ENCODE results near the gene EXTL1.
"Not testable (repeated sequence)": the region's sequence is repeated elsewhere in the genome, so short reads cannot be mapped to it uniquely, and the experiment has no call there.

Gene EXTL1, protein sequence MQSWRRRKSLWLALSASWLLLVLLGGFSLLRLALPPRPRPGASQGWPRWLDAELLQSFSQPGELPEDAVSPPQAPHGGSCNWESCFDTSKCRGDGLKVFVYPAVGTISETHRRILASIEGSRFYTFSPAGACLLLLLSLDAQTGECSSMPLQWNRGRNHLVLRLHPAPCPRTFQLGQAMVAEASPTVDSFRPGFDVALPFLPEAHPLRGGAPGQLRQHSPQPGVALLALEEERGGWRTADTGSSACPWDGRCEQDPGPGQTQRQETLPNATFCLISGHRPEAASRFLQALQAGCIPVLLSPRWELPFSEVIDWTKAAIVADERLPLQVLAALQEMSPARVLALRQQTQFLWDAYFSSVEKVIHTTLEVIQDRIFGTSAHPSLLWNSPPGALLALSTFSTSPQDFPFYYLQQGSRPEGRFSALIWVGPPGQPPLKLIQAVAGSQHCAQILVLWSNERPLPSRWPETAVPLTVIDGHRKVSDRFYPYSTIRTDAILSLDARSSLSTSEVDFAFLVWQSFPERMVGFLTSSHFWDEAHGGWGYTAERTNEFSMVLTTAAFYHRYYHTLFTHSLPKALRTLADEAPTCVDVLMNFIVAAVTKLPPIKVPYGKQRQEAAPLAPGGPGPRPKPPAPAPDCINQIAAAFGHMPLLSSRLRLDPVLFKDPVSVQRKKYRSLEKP

DNA sequence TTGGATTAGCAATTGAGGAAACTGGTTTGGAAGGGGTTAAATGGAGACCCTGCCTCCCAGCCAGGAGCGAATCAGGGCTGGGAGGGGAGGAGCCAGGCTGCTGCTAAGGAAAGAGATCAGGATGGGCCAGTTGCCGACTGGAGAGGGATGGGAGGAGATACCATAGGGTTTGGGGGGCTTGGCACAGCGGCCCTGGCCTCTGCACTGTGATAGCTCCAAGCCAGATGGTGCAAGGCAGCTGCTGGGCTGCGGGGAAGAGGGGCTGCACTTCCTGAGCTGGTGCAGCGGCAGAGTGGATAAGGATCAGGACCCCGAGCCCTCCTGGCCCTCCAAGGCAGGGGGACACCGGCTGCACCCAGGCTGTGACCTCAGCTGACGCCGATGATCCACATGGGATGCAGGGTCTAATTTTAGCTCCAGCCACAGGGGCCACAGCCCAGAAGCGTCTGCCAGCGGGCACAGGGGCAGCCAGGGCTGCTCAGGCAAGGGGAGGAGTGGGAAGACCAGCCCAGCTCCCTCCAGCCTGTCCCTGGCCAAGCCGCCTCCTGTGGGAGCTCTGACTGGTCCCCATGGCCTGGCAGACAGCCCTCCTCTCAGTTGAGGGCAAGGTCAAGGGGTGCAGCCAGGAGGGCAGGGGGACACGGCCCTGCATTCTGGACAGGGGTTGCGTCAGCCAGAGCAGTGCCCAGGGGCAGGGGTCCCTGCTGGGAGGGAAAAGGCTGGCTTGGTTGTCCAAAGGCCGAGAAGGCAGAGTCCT lies at the start of gene EXTL1:
Gene EXTL1, plus strand, starts transcription at position 129 of the 757 bp plus-strand sequence. CDS start 872 bp downstream, outside the sequence.
- no peak for DNase-seq

GRCh38 chr1:25971811-25972180 lies 49.8 kb upstream of the EXTL1 start:
- DNase-seq = no peak

- no peak for DNase-seq
These were observed 47.8 kb upstream of the EXTL1 start for GRCh38 chr1:25973610-25974321.

DNA sequence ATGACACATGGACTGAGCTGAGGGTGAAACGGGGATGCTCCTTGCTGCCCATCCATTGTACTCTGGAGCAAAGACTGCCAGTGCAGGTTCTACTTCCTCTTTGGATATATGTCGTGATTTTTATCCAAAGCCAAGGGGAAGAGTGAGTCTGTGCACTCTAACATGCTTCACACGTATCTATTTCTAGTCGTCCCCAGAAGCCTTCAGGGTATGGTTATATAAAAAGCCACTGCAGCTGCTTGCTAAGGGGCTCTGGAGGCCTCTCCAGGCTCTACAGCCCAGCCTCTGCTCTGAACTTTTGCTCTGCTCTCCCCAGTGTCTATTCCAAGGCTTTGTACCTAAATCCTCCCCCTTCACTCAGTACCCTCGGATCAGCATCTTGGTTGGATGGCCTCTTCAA lies 43.8 kb upstream of the EXTL1 start:
- DNase-seq = no peak

GRCh38 chr1:25978403-25978802 lies 43.2 kb upstream of the EXTL1 start:
- no peak for DNase-seq

- no peak for DNase-seq
These were observed 42.4 kb upstream of the EXTL1 start for GRCh38 chr1:25979210-25979609.

DNA sequence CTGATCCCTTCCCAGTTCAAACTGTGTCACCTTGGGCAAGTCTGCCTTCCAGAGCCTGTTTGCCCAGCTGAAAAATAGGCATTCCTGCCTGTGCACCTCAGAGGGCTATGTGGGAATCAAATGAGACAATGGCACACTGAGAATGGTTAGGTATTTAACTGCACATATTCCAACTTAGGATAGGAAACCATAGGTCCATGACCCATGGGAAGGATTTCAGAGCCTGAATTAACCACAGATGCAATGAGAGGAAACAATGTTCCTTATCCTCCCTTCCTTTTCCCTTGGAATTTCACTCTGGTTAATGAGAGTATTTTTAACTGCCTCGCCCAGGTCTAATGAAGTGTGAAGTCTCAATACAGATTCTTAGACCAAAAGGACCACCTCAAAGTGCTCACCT lies 36.4 kb upstream of the EXTL1 start:
- DNase-seq = no peak

GRCh38 chr1:25985670-25986069 lies 35.9 kb upstream of the EXTL1 start:
- DNase-seq = no peak

- DNase-seq = not testable (repeated sequence)
These were observed 34.8 kb upstream of the EXTL1 start for GRCh38 chr1:25986773-25987172.

- DNase-seq = no peak
These were observed 33.6 kb upstream of the EXTL1 start for GRCh38 chr1:25987951-25988350.

GRCh38 chr1:25989440-25990234 lies 31.9 kb upstream of the EXTL1 start:
- DNase-seq = no peak

- no peak for DNase-seq
These were observed 31.3 kb upstream of the EXTL1 start for GRCh38 chr1:25990251-25990650.

GRCh38 chr1:25990702-25991395 lies 30.7 kb upstream of the EXTL1 start:
- DNase-seq = peak; percentile 52

- DNase-seq = no peak
These were observed 29.5 kb upstream of the EXTL1 start for GRCh38 chr1:25991937-25992688.

GRCh38 chr1:25992689-25993171 lies 28.8 kb upstream of the EXTL1 start:
- DNase-seq = no peak

- DNase-seq = no peak
These were observed 28.2 kb upstream of the EXTL1 start for GRCh38 chr1:25993197-25993951.

GRCh38 chr1:25994402-25995150 lies 27.0 kb upstream of the EXTL1 start:
- DNase-seq = no peak

GRCh38 chr1:25996966-25997827 lies 24.4 kb upstream of the EXTL1 start:
- no peak for DNase-seq

All from stimulated activated CD4-positive, alpha-beta T cell treated with anti-CD3 and anti-CD28 coated beads, Interleukin-15, amount 100 ng/mL, for 24 hours (primary cell).